ENCODE measurements around the gene LILRA2.
A peak's percentile ranks its signal among the peaks of the same experiment; 100 is the strongest.

LILRA2 gene

DNA sequence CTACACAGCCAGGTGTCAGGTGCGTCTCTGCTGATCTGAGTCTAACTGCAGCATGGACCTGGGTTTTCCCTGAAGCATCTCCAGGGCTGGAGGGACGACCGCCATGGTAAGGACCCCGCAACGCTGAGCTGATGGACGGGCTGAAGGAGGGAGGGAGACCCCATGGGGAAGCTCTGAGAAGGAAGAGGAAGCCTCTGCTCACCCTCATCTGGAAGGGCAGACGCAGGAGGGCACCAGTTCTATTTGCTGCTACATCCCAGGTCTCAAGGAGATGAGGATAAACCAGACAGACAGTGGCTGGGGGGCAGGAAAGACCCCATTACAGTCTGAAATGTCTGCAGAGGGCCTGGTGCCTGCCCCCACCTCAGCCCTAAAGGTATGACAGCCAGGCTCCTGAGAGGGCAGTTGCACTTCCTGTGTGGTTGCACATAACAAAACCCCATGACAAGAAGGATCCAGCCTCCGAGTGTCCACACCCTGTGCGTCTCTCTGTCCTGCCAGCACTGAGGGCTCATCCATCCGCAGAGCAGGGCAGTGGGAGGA is at the start of gene LILRA2:
Gene LILRA2 (plus strand): TSS at position 461 of the 543 bp plus-strand sequence. CDS start 89 bp downstream, outside the sequence.
- DNase-seq (no peak), ATAC-seq (no peak)
- Mint-ChIP-seq H3K36me3 (ENCODE audit: low read depth) (no peaks in the 10 kb centered on the region), H3K27ac (no peak within 1 kb of the TSS), H3K9me3 (no peaks in the 10 kb centered on the region), H3K27me3 (peaks cover 29% of the 10 kb centered on the region), H3K4me3 (no peak within 1 kb of the TSS), H3K4me1 (peaks cover 9% of the 10 kb centered on the region)

DNA sequence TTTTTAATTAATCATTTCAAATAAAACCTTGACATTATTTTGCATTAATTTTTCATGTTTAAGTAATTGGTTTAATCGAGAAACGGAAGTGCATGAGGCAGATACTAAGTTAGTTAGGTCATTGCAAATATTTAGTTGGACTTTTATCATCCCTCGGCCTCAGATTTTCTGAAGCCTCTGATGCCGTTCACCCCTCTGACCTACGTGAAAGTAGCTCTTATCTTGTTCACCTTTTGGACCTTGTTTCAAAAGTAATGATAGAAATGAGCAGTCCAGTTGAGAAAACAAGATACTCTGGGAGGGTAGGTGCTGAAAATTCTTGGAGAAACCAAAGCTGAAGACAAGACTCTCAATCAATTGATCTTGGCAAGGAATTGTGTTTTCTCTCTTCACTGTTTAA is 48.0 kb upstream of the LILRA2 start:
- Mint-ChIP-seq H3K4me1 (peaks cover 41% of the 10 kb centered on the region), H3K36me3 (ENCODE audit: low read depth) (peaks cover 2% of the 10 kb centered on the region), H3K4me3 (no peak overlapping the region), H3K27me3 (peaks cover 25% of the 10 kb centered on the region), H3K27ac (no peak overlapping the region), H3K9me3 (peaks cover 3% of the 10 kb centered on the region)
- ATAC-seq (no peak), DNase-seq (no peak)

DNA sequence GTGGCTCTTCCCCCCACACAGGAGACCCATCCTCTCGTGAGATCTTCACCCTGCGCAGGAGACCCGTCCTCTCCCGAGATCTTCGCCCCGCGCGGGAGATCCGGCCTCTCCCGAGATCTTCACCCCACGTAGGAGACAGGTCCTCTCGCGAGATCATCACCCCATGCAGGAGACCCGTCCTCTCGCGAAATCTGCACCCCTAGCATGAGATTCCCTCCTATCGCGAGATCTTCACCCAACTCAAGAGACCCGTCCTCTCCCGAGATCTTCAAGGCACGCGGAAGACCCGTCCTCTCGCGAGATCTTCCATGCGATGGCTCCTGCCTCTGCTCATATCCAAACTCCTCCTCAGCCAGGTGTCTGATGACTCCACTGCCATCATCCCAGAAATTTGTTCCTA is 46.6 kb upstream of the LILRA2 start:
- no peak for DNase-seq
- Mint-ChIP-seq H3K4me3 (no peak overlapping the region), H3K4me1 (peaks cover 32% of the 10 kb centered on the region), H3K36me3 (ENCODE audit: low read depth) (peaks cover 2% of the 10 kb centered on the region), H3K27ac (no peak overlapping the region), H3K9me3 (peaks cover 3% of the 10 kb centered on the region), H3K27me3 (peaks cover 27% of the 10 kb centered on the region)
- ATAC-seq, result no peak

DNA sequence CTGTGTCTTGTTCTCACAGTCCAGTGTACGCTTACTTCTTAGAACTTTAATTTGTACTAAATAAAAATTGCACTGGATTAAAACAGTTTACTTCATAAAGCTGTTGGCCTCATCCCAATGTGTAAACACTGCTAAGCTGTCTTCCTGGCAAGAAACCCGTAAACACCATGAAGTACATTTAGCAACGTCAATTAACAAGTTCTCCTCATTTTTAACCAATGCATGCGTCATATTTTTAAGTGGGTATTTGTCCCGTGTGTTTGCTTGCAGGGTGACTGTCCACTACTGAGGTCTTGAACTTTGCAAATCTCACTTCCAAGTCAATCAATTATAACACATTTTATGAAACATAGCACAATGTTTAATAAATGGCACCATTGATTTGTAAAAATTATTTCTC is 42.7 kb upstream of the LILRA2 start:
- peaks cover 21% of the 10 kb centered on the region for H3K4me1 Mint-ChIP-seq
- no peaks in the 10 kb centered on the region for H3K36me3 Mint-ChIP-seq (ENCODE audit: low read depth)
- DNase-seq (no peak), ATAC-seq (no peak)
- no peaks in the 10 kb centered on the region for H3K9me3 Mint-ChIP-seq
- H3K27ac Mint-ChIP-seq, result no peak overlapping the region
- peaks cover 44% of the 10 kb centered on the region for H3K27me3 Mint-ChIP-seq
- H3K4me3 Mint-ChIP-seq, result no peak overlapping the region

DNA sequence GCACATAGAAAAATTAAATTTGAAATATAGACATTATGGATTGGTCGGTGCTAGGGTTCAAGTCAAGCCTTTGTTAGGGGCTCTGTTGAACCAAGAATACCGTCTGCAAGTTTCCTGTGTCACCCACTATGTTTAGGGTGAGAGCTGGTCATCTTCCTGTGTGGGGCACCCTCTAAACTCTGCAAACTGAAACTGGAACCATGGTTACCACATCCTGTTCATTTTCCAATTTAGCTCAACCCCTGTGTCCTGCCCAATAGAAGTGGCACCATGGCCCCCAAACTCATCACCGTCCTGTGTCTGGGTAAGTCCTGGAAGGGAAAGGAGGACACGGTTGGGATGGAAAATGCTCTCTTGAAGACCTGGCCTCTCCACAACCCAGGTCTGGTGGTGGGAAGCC is 41.1 kb upstream of the LILRA2 start:
- Mint-ChIP-seq H3K4me3 (peak overlapping the region; percentile 55), H3K36me3 (ENCODE audit: low read depth) (no peaks in the 10 kb centered on the region), H3K27me3 (peaks cover 35% of the 10 kb centered on the region), H3K4me1 (peaks cover 21% of the 10 kb centered on the region), H3K9me3 (no peaks in the 10 kb centered on the region), H3K27ac (no peak overlapping the region)
- ATAC-seq (peak; percentile 77), DNase-seq (peak; percentile 8)

DNA sequence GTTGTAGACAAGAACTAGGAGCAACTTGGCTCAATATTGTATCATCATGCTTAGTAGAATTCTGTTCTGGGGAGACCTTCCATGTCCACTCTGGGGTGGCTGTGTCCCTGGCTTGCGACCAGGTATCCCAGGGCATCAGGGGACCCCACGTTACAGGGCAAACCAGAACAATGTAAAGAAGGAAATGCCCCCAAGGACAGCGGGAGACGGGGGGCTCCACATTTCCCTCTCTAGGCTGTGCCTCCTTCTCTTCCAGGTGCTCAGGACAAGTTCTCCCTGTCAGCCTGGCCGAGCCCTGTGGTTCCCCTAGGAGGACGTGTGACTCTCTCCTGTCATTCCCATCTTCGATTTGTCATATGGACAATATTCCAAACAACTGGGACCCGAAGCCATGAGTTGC is 40.1 kb upstream of the LILRA2 start:
- Mint-ChIP-seq H3K4me1 (peaks cover 21% of the 10 kb centered on the region), H3K27me3 (peaks cover 37% of the 10 kb centered on the region), H3K4me3 (peak overlapping the region; percentile 55), H3K9me3 (peaks cover under 1% of the 10 kb centered on the region), H3K36me3 (ENCODE audit: low read depth) (no peaks in the 10 kb centered on the region), H3K27ac (no peak overlapping the region)
- ATAC-seq, result no peak
- DNase-seq, result no peak

DNA sequence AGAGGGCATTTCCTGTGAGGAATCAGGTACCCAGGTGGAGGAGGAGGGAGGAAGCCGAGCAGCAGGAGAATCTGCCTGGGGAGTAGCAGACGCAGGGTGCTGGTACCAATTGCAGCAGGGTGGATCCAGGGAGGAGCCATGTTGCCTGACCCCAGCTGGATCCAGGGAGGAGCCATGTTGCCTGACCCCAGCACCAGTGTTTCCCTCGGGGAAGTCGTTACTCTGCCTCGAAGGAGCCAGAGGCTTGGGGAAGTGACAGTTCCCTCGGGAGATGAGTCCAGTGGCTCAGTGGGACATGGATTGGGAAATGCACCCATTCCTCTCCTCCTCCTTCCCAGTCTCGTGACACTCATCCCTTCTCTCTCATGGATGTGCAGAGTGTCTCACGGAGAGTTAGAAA is 39.4 kb upstream of the LILRA2 start:
- peaks cover 4% of the 10 kb centered on the region for H3K9me3 Mint-ChIP-seq
- H3K4me1 Mint-ChIP-seq, result peaks cover 17% of the 10 kb centered on the region
- H3K4me3 Mint-ChIP-seq, result no peak overlapping the region
- H3K27me3 Mint-ChIP-seq, result peaks cover 41% of the 10 kb centered on the region
- H3K36me3 Mint-ChIP-seq (ENCODE audit: low read depth), result no peaks in the 10 kb centered on the region
- no peak overlapping the region for H3K27ac Mint-ChIP-seq
- DNase-seq, result no peak
- ATAC-seq, result no peak

DNA sequence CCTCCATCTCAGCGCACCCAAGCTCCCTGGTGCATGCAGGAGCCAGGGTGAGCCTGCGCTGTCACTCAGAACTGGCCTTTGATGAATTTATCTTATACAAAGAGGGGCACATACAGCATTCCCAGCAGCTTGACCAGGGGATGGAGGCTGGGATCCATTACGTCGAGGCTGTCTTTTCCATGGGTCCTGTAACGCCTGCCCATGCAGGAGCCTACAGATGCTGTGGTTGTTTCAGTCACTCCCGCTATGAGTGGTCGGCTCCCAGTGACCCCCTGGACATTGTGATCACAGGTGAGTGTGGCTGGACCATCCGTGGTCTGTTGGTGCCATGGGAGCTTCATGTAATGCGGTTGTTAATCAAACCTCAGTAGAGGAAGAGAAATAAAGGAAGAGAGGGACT is 38.0 kb upstream of the LILRA2 start:
- Mint-ChIP-seq H3K9me3 (peaks cover 4% of the 10 kb centered on the region), H3K36me3 (ENCODE audit: low read depth) (no peaks in the 10 kb centered on the region), H3K4me1 (peaks cover 17% of the 10 kb centered on the region), H3K4me3 (no peak overlapping the region), H3K27me3 (peaks cover 38% of the 10 kb centered on the region), H3K27ac (no peak overlapping the region)
- ATAC-seq, result no peak
- DNase-seq, result no peak

DNA sequence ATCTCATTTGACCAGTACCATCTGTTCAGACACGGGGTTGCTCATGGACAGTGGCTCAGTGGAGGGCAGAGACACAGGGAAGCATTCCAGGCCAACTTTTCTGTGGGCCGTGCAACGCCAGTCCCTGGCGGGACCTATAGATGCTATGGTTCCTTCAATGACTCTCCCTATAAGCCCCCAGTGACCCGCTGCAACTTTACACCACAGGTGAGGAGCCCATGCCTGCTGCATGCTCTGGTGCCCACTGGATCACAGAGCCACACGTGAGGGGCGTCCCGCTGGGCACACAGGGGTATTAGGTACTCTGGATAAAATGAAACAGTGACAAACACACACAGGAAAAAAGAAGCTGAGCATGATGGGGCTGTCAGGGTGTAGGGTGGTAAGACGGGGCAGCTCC is 36.6 kb upstream of the LILRA2 start:
- Mint-ChIP-seq H3K4me1 (peaks cover 12% of the 10 kb centered on the region), H3K9me3 (peaks cover 4% of the 10 kb centered on the region), H3K4me3 (no peak overlapping the region), H3K36me3 (ENCODE audit: low read depth) (no peaks in the 10 kb centered on the region), H3K27me3 (peaks cover 34% of the 10 kb centered on the region), H3K27ac (no peak overlapping the region)
- DNase-seq, result no peak
- no peak for ATAC-seq

DNA sequence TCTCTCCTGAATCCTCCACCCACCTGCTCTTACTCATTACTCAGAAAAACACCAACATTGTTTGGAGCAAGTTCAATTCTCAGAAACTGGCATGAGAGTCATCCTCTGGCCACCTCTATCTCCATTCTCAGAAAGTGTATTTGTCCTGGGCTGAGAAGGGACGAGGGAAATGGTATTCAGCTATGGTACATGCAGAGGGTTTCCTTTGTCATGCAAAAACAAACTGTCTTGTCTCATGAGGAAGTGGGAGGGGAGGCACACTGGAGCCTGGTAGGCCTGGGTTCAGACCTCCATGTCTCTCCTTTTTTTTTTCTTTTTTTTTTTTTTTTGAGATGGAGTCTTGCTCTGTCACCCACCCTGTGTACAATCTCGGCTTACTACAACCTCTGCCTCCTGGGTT is 31.9 kb upstream of the LILRA2 start:
- H3K36me3 Mint-ChIP-seq (ENCODE audit: low read depth), result no peaks in the 10 kb centered on the region
- no peak for ATAC-seq

DNA sequence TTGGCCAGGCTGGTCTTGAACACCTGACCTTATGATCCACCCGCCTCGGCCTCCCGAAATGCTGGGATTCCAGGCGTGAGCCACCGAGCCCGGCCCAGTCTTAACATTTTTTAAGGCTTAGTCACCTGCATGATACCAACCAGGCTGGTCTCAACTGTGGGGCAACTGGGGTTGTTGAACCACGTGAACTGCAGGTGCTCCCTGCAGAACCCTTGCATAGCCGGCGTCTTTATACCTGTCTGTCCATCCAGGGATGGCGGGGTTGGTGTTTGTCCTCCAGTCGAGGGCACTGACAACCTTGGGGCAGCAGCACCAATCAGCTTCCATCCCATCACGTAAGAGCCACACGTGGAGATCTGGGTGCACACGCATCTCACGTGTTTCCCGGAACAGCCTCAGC is 24.8 kb upstream of the LILRA2 start:
- H3K36me3 Mint-ChIP-seq (ENCODE audit: low read depth), result no peaks in the 10 kb centered on the region
- DNase-seq (no peak), ATAC-seq (no peak)
- peaks cover 16% of the 10 kb centered on the region for H3K27me3 Mint-ChIP-seq
- peaks cover 5% of the 10 kb centered on the region for H3K9me3 Mint-ChIP-seq
- H3K4me3 Mint-ChIP-seq, result no peak overlapping the region
- no peak overlapping the region for H3K27ac Mint-ChIP-seq
- H3K4me1 Mint-ChIP-seq, result peaks cover 6% of the 10 kb centered on the region

More for the DNA sequence above, 31.9 kb upstream of the LILRA2 start:
- no peaks in the 10 kb centered on the region for H3K4me1 Mint-ChIP-seq
- peaks cover 10% of the 10 kb centered on the region for H3K27me3 Mint-ChIP-seq
- no peak overlapping the region for H3K27ac Mint-ChIP-seq
- no peak overlapping the region for H3K4me3 Mint-ChIP-seq
- DNase-seq, result no peak
- H3K9me3 Mint-ChIP-seq, result peaks cover 4% of the 10 kb centered on the region

DNA sequence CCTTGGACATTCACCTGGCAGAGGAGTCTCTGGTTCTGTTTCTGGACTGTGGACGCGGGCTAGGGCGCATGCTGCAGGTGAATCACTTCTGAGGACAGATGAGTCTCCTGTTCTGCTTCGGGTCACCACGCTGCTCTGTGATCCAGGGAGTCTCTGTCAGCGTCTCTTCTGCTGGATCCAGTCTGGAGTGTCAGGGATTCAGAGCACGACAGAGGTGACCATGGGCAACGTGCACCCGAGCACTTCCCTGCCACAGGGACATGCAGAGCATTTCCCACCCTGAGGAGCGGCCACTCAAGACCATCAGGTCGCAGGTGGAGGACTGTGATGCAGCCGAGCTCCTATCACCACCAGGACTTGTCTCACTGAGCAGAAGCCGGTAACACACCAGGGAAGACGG is 24.4 kb upstream of the LILRA2 start:
- no peak overlapping the region for H3K4me3 Mint-ChIP-seq
- peaks cover 6% of the 10 kb centered on the region for H3K4me1 Mint-ChIP-seq
- ATAC-seq (no peak), DNase-seq (no peak)
- H3K27ac Mint-ChIP-seq, result no peak overlapping the region
- no peaks in the 10 kb centered on the region for H3K36me3 Mint-ChIP-seq (ENCODE audit: low read depth)
- peaks cover 17% of the 10 kb centered on the region for H3K27me3 Mint-ChIP-seq
- H3K9me3 Mint-ChIP-seq, result peaks cover 5% of the 10 kb centered on the region

DNA sequence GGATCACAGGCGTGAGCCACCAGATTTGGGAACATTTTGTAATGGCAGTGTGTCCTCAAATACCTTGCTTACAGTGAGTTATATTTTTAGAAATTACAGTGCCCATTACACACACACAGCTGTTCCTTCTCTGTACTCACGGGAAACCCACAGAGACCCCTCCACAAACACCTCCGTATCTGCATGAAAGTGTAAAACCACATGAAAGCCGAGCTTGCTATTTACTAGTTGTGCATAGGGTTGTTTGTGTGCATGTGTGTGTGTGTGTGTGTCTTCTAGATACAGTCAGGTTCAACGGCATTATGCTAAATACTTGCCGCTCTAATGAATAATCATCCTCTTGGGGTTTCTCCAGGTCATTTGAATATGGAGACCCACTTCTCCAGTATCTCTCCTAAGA is 22.3 kb upstream of the LILRA2 start:
- DNase-seq, result no peak
- H3K4me1 Mint-ChIP-seq, result peaks cover 6% of the 10 kb centered on the region
- H3K9me3 Mint-ChIP-seq, result peaks cover 5% of the 10 kb centered on the region
- H3K27ac Mint-ChIP-seq, result no peak overlapping the region
- H3K4me3 Mint-ChIP-seq, result no peak overlapping the region
- no peak for ATAC-seq
- peaks cover 17% of the 10 kb centered on the region for H3K27me3 Mint-ChIP-seq
- no peaks in the 10 kb centered on the region for H3K36me3 Mint-ChIP-seq (ENCODE audit: low read depth)

DNA sequence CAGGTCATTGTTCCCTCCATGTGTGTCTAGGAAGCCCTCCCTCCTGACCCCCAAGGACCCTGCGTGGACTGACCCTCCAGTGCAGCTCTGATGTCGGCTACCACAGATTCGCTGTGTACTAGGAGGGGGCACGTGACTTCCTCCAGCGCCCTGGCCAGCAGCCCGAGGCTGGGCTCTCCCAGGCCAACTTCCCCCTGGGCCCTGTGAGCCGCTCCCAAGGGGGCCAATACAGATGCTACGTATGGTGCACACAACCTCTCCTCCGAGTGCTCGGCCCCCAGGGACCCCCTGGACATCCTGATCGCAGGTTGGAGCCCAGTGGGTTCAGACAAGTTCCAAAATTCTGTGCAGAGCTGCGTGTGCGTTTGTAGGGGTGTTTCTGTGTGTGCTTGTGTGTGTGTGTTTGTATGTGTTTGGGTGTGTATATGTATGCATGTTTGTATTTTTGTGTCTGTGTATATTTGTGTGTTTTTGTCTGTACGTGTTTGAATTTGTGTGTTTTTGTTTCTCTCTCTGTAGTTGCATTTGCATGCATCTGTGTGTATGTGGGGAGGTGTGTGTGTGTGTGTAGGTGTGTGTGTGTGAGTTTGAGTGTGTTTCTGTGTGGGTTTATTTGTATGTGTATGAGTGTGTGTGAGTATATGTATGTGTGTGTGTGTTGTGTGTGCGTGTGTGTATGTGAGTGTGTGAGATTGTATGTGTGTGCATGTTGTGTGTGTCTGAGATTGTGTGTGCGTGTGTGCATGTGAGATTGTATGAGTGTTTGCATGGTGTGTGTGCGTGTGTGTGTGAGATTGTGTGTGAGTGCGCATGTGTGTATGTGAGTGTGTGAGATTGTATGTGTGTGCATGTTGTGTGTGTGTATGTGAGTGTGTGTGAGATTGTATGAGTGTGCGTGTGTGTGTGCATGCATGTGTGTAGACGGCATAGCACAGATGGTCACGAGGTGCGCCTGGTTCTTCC is 21.4 kb upstream of the LILRA2 start:
- no peak overlapping the region for H3K27ac Mint-ChIP-seq
- no peak for DNase-seq
- no peak for ATAC-seq
- no peaks in the 10 kb centered on the region for H3K36me3 Mint-ChIP-seq (ENCODE audit: low read depth)
- peaks cover 5% of the 10 kb centered on the region for H3K9me3 Mint-ChIP-seq
- peaks cover 17% of the 10 kb centered on the region for H3K27me3 Mint-ChIP-seq
- H3K4me1 Mint-ChIP-seq, result peaks cover 6% of the 10 kb centered on the region
- no peak overlapping the region for H3K4me3 Mint-ChIP-seq

DNA sequence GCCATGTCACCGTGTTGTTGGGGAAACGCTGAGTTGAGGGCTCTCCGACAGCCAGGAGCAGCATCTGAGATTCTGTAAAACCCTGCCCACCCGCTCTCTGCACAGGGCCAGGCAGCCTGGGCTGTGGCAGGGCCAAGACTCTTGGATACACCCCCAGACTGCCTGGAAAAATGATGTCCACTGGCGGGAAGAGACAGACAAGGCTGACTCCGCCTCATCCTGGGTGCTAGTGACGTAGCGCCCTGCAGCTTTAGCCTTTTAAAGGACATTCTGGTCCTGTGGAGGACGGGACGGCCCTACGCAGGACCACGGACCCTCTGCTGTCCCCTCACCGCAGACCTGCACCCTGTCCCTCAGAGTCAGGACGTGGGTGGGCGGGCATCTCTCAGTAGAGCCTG is 20.7 kb upstream of the LILRA2 start:
- ATAC-seq (no peak), DNase-seq (no peak)
- Mint-ChIP-seq H3K27me3 (peaks cover 17% of the 10 kb centered on the region), H3K4me1 (peaks cover 6% of the 10 kb centered on the region), H3K9me3 (peaks cover 5% of the 10 kb centered on the region), H3K36me3 (ENCODE audit: low read depth) (no peaks in the 10 kb centered on the region), H3K4me3 (no peak overlapping the region), H3K27ac (no peak overlapping the region)

All from activated naive CD8-positive, alpha-beta T cell treated with anti-CD3 and anti-CD28 coated beads, Interleukin-2, amount 50 U/mL, for 24 hours (primary cell).